GM19324 (cell line): ENCODE measurements around the gene AKAP14.
"Not testable (repeated sequence)": the region's sequence is repeated elsewhere in the genome, so short reads cannot be mapped to it uniquely, and the experiment has no call there.

ENCODE experiments used
- ATAC-seq: cut with Tn5 transposase; IDR thresholded peaks from one replicate; pipeline ENCODE4 v1.9.1; 2021; ENCODE audit warnings: mild to moderate bottlenecking, moderate library complexity; ENCODE audit not compliant: unreplicated experiment, low FRiP score

Gene AKAP14

DNA sequence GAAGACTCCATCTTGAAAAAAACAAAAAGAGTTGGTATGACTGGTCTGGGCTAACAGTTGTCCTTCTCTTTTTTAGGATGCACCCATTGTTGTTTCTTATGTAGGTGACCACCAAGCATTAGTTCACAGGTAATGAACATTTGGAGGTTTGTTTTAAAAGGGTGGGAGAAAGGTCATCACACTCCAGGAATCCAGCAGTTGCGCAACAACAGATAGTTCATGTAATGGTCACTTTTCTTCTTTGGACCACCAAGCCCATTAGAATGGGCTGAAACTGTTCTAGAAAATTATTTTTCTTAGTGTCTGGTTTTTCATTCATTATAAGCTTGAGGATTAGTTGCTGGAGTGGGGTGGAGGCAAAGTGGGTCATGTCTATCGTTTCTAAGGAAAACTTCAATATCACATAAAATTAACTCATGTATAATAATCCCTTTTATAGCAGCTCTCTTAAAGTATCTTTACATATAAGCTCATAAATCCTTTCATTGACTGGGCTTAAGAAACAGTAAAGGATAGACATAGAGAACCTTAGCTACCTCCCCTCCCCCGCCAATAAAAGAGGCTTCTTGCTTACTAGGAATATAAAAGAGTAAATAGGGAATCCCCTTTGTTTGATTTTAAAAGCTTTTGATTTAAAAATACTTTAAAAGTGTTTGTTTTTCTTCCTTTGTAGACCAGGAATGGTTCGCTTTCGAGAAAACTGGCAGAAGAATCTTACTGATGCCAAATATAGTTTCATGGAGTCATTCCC is 24.3 kb downstream of the AKAP14 start:
- no peak for ATAC-seq

DNA sequence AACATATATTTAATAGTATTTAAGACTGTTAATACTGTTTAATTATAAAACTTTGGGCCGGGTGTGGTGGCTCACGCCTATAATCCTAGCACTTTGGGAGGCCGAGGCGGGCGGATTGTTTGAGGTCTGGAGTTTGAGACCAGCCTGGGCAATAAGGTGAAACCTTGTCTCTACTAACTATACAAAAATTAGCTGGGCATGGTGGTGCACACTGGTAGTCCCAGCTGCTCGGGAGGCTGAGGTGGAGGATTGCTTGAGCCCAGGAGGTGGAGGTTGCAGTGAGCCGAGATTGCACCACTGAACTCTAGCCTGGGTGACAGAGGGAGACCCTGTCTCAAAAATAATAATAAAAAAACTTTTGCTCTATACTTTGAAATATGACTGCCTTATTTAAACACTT is 26.7 kb downstream of the AKAP14 start:
- ATAC-seq: not testable (repeated sequence)

DNA sequence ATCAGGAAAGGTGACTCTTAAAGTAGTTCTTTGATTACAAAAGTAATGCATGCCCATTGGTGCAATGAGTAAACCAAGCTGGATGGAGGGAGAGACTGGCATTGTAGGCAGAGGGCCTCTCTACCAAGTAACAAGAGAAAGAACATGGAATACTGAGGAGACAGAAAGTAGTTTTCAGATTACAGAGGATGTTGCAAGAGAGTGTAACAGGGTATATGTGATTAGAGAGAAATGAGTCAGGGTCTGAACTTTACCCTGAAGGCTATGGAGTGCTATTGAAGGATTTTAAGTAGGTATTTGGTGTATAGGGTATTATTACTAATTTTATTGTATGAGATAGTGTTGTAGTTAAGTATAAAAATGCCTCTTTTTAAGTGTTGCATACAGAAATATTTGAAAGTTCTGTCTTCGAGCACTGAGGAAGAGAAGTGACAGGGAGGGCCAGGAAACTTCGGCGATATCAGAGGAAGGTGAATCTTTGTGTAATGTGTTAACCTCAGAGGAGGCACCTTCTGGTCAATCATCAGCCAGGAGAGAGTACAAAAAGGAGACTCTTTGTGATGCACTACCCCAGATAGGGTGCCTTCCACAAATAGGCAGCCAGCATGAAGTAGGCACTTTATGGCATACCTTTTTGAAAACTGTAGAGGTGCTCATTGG is 39.7 kb downstream of the AKAP14 start:
- ATAC-seq: no peak

DNA sequence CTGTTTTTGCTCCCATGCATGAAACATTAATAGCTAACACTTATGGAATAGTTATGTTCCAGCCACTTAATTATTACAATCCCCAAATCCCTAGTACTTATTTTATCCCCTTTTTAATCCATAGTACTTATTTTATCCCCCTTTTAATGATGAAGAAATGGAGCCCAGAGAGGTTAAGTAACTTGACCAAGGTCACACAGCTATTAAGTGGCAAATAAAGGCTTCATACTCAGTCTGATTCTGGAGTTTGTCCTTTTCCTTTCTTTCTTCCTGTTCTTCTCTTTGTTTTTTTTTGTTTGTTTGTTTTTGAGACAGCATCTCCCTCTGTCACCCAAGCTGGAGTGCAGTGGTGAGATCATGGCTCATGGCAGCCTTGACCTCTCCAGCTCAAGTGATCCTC is 45.6 kb downstream of the AKAP14 start:
- ATAC-seq: no peak

DNA sequence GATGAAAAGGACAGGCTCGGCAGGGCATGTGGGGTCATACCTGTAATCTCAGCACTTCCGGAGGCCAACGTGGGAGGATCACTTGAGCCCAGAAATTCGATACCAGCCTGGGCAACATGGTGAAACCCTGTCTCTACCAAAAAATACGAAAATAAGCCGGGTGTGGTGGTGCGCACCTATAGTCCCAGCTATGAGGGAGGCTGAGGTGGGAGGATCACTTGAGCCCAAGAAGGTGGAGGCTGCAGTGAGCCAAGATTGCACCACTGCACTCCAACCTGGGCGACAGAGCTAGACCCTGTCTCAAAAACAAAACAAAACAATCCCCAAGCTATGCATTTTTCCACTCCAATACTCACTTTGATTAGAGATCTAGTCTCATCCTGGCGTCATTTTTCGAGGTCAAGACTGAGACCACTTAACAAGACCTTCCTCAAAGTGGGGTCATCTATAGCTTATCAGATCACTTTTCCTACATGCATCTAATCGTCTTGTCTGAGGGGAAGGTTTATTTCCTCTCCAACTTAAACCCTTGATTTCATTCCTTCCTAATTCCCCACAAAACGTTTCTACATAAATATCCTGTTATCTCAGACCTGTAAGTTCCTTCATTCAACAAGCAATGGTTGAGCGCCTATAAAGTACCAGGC is 46.6 kb downstream of the AKAP14 start:
- ATAC-seq: no peak

DNA sequence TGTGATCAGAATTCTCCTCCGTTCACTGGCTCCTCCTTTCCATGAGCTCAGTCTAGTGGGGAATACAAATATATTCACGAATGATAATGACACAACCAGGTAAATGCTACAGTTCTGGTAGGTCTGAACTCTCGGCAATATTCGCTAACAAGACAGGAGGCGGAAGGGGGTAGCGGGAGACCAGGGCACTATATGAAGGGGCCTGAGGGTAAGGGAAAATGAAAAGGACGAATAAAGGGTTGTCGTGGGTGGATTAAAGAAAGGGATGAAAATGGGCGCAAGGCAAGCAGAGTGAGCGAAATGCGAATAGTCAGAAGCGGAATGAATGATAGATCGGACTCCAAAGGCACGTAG is 47.1 kb downstream of the AKAP14 start:
- no peak for ATAC-seq

DNA sequence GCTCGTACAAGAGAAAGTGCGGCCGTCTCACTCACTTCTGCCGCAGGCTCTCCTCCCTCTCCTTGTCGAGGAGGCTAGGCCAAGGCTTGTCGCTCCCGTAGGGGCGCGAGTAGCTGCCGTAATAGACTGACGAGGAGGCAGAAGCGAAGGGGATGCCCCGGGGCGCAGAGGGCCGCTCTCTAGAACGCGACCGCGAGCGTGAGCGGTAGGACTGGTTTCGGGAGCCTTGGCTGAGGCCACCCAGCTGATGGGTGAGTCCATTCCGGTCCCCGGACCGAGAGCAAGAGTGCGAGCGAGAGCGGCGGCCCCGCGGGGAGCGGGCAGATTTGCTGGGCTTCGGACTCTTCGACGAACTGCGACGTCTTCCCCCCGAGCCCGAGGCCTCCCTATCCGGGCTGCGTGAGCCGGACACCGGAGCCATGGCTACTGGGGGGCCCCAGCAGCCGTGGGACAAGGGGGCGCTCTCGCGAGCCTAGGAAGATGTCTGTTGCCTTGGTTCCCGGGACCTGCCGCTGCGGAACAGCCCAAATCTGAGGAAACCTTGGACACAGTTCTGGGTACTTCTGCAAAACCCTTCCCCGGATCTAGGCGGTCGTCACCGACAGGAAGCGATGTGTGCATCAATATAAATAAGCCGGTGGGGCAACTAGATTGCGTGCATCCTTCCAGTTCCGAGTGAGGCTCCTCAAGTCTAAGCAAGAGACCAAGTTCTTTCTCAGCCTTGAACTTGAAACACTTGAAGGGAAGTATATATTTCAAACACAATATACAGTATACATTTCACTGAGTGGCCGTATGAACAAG is 47.7 kb downstream of the AKAP14 start, which contains the start of gene NKAP:
NKAP (minus strand) TSS at position 567 of the 804 bp plus-strand sequence; CDS start at position 421, 146 bp downstream.
- ATAC-seq: peak; percentile 72

DNA sequence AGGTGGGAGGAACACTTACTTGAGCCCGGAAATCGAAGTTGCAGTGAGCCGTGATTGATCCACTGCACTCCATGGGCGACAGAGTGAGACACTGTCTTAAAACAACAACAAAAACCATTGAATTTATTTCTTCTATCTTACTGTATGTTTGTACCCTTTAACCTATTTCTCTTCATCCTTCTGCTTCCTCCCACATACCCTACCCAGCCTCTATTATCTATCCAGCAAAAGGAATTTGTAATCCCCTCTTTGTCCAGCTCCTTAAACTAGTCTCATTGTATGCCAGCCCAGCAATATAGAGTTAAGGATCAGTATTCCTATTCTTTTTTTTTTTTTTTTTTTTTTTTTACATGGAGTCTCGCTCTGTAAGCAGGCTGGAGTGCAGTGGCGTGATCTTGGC is 49.8 kb downstream of the AKAP14 start:
- ATAC-seq: no peak

DNA sequence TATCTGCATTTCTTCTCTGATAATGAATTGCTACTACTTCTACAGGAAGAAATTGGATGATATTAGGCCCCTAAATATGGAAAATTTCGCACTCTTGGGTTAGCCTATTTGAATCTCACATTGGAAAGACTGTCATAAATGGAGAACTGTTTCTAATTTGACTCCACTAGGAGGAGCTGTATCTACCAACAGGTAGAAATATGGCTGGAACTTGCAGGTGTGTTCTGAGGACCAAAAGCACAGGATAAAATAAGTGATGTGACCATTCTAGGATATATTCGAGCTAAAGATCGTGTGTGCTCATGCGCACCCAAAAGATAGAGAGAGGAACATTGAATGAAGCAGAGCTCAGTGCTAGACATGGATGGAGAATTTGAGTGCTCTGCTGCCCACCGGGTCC is 52.7 kb downstream of the AKAP14 start:
- no peak for ATAC-seq

DNA sequence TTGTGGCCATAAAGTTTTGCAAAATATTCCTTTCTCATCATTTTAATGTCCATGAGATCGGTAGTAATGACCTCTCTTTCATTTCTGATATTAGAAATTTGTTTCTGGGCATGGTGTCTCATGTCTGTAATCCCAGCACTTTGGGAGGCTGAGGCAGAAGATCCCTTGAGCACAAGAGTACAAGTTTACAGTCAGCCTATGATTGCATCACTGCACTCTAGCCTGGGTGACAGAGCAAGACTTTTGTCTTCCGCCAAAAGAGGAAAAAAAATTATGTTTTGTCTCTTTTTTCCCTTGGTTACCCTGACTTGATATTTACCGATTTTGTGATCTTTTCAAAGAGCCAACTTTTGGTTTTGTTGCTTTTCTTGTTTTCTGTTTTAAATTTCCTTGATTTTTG is 58.7 kb downstream of the AKAP14 start:
- ATAC-seq: no peak

DNA sequence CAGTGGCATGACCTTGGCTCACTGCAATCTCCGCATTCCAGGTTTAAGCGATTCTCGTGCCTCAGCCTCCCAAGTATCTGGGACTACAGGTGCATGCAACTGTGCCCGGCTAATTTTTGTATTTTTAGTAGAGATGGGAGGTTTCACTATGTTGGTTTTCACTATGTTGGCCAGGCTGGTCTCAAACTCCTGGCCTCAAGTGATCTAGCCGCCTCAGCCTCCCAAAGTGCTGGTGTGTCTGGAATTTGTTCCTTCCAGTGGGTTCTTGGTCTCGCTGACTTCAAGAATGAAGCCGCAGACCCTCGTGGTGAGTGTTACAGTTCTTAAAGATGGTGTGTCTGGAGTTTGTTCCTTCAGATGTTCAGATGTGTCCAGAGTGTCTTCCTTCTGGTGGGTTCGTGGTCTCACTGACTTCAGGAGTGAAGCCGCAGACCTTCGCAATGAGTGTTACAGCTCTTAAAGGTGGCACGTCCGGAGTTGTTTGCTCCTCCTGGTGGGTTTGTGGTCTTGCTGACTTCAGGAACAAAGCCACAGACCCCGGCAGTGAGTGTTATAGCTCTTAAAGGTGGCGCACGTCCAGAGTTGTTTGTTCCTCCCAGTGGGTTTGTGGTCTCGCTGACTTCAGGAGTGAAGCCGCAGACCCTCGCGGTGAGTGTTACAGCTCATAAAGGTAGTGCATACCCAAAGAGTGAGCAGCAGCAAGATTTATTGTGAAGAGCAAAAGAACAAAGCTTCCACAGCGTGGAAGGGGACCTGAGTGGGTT is 60.3 kb downstream of the AKAP14 start:
- ATAC-seq: not testable (repeated sequence)

DNA sequence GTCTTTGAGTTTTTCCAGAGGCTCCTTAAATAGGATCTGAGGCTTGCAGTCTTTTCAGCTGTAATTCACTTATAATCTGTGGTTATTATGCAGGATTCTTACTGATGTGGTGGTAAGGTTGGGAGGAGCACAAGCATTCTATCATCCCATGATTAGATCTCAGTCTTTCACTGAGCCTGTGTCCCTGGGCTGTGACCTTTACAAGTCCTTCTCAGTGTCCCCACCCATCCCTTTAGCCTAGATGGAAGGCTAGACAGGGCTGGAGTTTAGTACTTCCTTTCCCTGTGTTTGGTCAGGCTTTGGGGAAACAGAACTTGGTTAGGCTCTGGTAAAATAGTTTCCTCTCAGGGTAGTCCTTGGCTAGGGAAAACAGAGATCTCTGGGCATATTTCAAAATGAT is 64.9 kb downstream of the AKAP14 start:
- ATAC-seq: no peak

DNA sequence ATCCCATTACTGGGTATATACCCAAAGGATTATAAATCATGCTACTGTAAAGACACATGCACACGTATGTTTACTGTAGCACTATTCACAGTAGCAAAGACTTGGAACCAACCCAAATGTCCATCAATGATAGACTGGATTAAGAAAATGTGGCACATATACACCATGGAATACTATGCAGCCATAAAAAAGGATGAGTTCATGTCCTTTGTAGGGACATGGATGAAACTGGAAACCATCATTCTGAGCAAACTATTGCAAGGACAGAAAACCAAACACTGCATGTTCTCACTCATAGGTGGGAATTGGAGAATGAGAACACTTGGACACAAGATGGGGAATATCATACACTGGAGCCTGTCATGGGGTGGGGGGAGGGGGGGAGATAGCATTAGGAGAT is 71.1 kb downstream of the AKAP14 start:
- ATAC-seq: not testable (repeated sequence)
